Kidney capillary endothelial cell (primary cell): Measurements from ENCODE around the gene SLC35F1.
"Not testable (repeated sequence)": the region's sequence is repeated elsewhere in the genome, so short reads cannot be mapped to it uniquely, and the experiment has no call there.

ENCODE experiments used
- DNase-seq: peaks from one replicate; pipeline ENCODE4 v3.0.0-alpha.2; 2018; ENCODE audit warnings: low spot score

SLC35F1 gene

GRCh38 chr6:117906958-117907600, at the start of gene SLC35F1:
Gene SLC35F1, plus strand, starts transcription at chr6:117907264.
- DNase-seq: peak; percentile 7

GRCh38 chr6:117858601-117859000, 48.5 kb upstream of the SLC35F1 start:
- not testable (repeated sequence) for DNase-seq

GRCh38 chr6:117861545-117861944, 45.5 kb upstream of the SLC35F1 start:
- no peak for DNase-seq

- no peak for DNase-seq
Observed at GRCh38 chr6:117866561-117866960, 40.5 kb upstream of the SLC35F1 start.

- no peak for DNase-seq
Observed at GRCh38 chr6:117870486-117871242, 36.4 kb upstream of the SLC35F1 start.

- no peak for DNase-seq
Observed at GRCh38 chr6:117880824-117881223, 26.2 kb upstream of the SLC35F1 start.

GRCh38 chr6:117890172-117890571, 16.9 kb upstream of the SLC35F1 start:
- no peak for DNase-seq

- peak; percentile 21 for DNase-seq
Observed at GRCh38 chr6:117906507-117906957, 532 bp upstream of the SLC35F1 start.

GRCh38 chr6:117907601-117908245, 659 bp downstream of the SLC35F1 start:
- DNase-seq: no peak

- no peak for DNase-seq
Observed at GRCh38 chr6:117908246-117909068, 1.4 kb downstream of the SLC35F1 start.

- DNase-seq: no peak
Observed at GRCh38 chr6:117909638-117910037, 2.6 kb downstream of the SLC35F1 start.

GRCh38 chr6:117910549-117910948, 3.5 kb downstream of the SLC35F1 start:
- DNase-seq: no peak

GRCh38 chr6:117911150-117911549, 4.1 kb downstream of the SLC35F1 start:
- no peak for DNase-seq

- no peak for DNase-seq
Observed at GRCh38 chr6:117911660-117912059, 4.6 kb downstream of the SLC35F1 start.

- no peak for DNase-seq
Observed at GRCh38 chr6:117915846-117916245, 8.8 kb downstream of the SLC35F1 start.

GRCh38 chr6:117916483-117916882, 9.4 kb downstream of the SLC35F1 start:
- no peak for DNase-seq

- no peak for DNase-seq
Observed at GRCh38 chr6:117917176-117917575, 10.1 kb downstream of the SLC35F1 start.

GRCh38 chr6:117918454-117918853, 11.4 kb downstream of the SLC35F1 start:
- no peak for DNase-seq

- DNase-seq: no peak
Observed at GRCh38 chr6:117919275-117919674, 12.2 kb downstream of the SLC35F1 start.

GRCh38 chr6:117919775-117920729, 13.0 kb downstream of the SLC35F1 start:
- no peak for DNase-seq

GRCh38 chr6:117924690-117925089, 17.6 kb downstream of the SLC35F1 start:
- DNase-seq: no peak
